ENCODE results near the gene PPP4R4.
"Not testable (repeated sequence)": the region's sequence is repeated elsewhere in the genome, so short reads cannot be mapped to it uniquely, and the experiment has no call there.

Gene PPP4R4

GRCh38 chr14:94295360-94296180 is 121.4 kb downstream of the PPP4R4 start:
- Histone ChIP-seq H3K79me2 (ENCODE audit: insufficient read depth, low read depth) (no peaks in the 10 kb centered on the region), H2AFZ (ENCODE audit: low read depth) (no peak overlapping the region), H3K27ac (no peak overlapping the region), H4K20me1 (ENCODE audit: insufficient read depth) (no peaks in the 10 kb centered on the region), H3K4me1 (ENCODE audit: low read depth, poor library complexity, severe bottlenecking) (no peaks in the 10 kb centered on the region), H3K4me2 (no peak overlapping the region), H3K27me3 (ENCODE audit: insufficient read depth, low read depth) (no peaks in the 10 kb centered on the region), H3K4me3 (IDR thresholded peaks at IDR 0.05; ENCODE audit: insufficient read depth, low read depth, low read length) (no peak overlapping the region), H3K36me3 (ENCODE audit: insufficient read depth) (no peaks in the 10 kb centered on the region), H3K9ac (no peak overlapping the region)
- no peak for TF ChIP-seq CTCF (conservative IDR thresholded peaks at IDR 0.05; ENCODE audit: low read depth, low read length)

GRCh38 chr14:94296181-94296545 is 122.0 kb downstream of the PPP4R4 start:
- H3K4me3 ChIP-seq (IDR thresholded peaks at IDR 0.05; ENCODE audit: insufficient read depth, low read depth, low read length); H3K9ac ChIP-seq; H3K4me1 ChIP-seq (ENCODE audit: low read depth, poor library complexity, severe bottlenecking); H3K4me2 ChIP-seq; H4K20me1 ChIP-seq (ENCODE audit: insufficient read depth); H3K79me2 ChIP-seq (ENCODE audit: insufficient read depth, low read depth); H3K36me3 ChIP-seq (ENCODE audit: insufficient read depth); H2AFZ ChIP-seq (ENCODE audit: low read depth); H3K27me3 ChIP-seq (ENCODE audit: insufficient read depth, low read depth); H3K27ac ChIP-seq: not testable (repeated sequence)

- no peaks in the 10 kb centered on the region for H3K79me2 ChIP-seq (ENCODE audit: insufficient read depth, low read depth)
- no peaks in the 10 kb centered on the region for H3K36me3 ChIP-seq (ENCODE audit: insufficient read depth)
- H3K27me3 ChIP-seq (ENCODE audit: insufficient read depth, low read depth), result no peaks in the 10 kb centered on the region
- no peak overlapping the region for H3K4me3 ChIP-seq (IDR thresholded peaks at IDR 0.05; ENCODE audit: insufficient read depth, low read depth, low read length)
- TF ChIP-seq CTCF (conservative IDR thresholded peaks at IDR 0.05; ENCODE audit: low read depth, low read length), result no peak
- H2AFZ ChIP-seq (ENCODE audit: low read depth), result no peak overlapping the region
- H3K27ac ChIP-seq, result no peak overlapping the region
- no peaks in the 10 kb centered on the region for H3K4me1 ChIP-seq (ENCODE audit: low read depth, poor library complexity, severe bottlenecking)
- no peak overlapping the region for H3K9ac ChIP-seq
- H4K20me1 ChIP-seq (ENCODE audit: insufficient read depth), result no peaks in the 10 kb centered on the region
- H3K4me2 ChIP-seq, result no peak overlapping the region
These were observed 124.0 kb downstream of the PPP4R4 start for GRCh38 chr14:94298130-94298529.

GRCh38 chr14:94303111-94303510 is 129.0 kb downstream of the PPP4R4 start:
- no peaks in the 10 kb centered on the region for H3K36me3 ChIP-seq (ENCODE audit: insufficient read depth)
- no peak overlapping the region for H3K4me3 ChIP-seq (IDR thresholded peaks at IDR 0.05; ENCODE audit: insufficient read depth, low read depth, low read length)

More at GRCh38 chr14:94303111-94303510, 129.0 kb downstream of the PPP4R4 start:
- Histone ChIP-seq H3K79me2 (ENCODE audit: insufficient read depth, low read depth) (no peaks in the 10 kb centered on the region), H2AFZ (ENCODE audit: low read depth) (no peak overlapping the region), H4K20me1 (ENCODE audit: insufficient read depth) (no peaks in the 10 kb centered on the region), H3K4me2 (no peak overlapping the region), H3K27ac (no peak overlapping the region), H3K4me1 (ENCODE audit: low read depth, poor library complexity, severe bottlenecking) (no peaks in the 10 kb centered on the region), H3K27me3 (ENCODE audit: insufficient read depth, low read depth) (no peaks in the 10 kb centered on the region), H3K9ac (no peak overlapping the region)
- TF ChIP-seq CTCF (conservative IDR thresholded peaks at IDR 0.05; ENCODE audit: low read depth, low read length), result no peak

Measured in KMS-11 (cell line).